ENCODE results near the gene FAM151A. TPM values are rescaled to one million over a fixed set of nuclear protein-coding genes. Genes with fewer than 3 reads are reported as not detected.

Gene FAM151A
- total and polyA plus RNA-seq, 2 of the 13 experiments (the other 11 are each of a cell fraction or from before 2014, with no cell fraction given): 0.29 to 3.6 TPM

- TF ChIP-seq, protein P1, sequence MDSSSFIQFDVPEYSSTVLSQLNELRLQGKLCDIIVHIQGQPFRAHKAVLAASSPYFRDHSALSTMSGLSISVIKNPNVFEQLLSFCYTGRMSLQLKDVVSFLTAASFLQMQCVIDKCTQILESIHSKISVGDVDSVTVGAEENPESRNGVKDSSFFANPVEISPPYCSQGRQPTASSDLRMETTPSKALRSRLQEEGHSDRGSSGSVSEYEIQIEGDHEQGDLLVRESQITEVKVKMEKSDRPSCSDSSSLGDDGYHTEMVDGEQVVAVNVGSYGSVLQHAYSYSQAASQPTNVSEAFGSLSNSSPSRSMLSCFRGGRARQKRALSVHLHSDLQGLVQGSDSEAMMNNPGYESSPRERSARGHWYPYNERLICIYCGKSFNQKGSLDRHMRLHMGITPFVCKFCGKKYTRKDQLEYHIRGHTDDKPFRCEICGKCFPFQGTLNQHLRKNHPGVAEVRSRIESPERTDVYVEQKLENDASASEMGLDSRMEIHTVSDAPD (CRISPR knock-in tag; IDR thresholded peaks at IDR 0.05): no peak
- TF ChIP-seq MIER2 (CRISPR knock-in tag; IDR thresholded peaks at IDR 0.05): no peak
- TF ChIP-seq, protein P2, sequence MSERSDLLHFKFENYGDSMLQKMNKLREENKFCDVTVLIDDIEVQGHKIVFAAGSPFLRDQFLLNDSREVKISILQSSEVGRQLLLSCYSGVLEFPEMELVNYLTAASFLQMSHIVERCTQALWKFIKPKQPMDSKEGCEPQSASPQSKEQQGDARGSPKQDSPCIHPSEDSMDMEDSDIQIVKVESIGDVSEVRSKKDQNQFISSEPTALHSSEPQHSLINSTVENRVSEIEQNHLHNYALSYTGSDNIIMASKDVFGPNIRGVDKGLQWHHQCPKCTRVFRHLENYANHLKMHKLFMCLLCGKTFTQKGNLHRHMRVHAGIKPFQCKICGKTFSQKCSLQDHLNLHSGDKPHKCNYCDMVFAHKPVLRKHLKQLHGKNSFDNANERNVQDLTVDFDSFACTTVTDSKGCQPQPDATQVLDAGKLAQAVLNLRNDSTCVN (CRISPR knock-in tag; IDR thresholded peaks at IDR 0.05; ENCODE audit: borderline replicate concordance): no peak
- H3K36me3 ChIP-seq (replicated peaks in 1 of 2; ENCODE audit: control insufficient read depth in 1 of 2, insufficient read depth in 2 of 2, low read length in 2 of 2): no peaks in the 10 kb centered on the region
- no peak for FAIRE-seq
- H3K4me1 ChIP-seq (ENCODE audit: insufficient read depth, low read length): peaks cover 39% of the 10 kb centered on the region
- no peak overlapping the region for H3K27ac ChIP-seq (ENCODE audit: extremely low read length, insufficient read depth, low read length)
- no peak overlapping the region for H3K4me2 ChIP-seq (ENCODE audit: low read depth, low read length)
- ChIA-PET POLR2A (no interaction called here), CTCF (ENCODE audit: low intra/inter-chr PET ratio, low total read pairs) (no interaction called here)
- H4K20me1 ChIP-seq (ENCODE audit: insufficient read depth, low read length): no peaks in the 10 kb centered on the region
- DNase-seq (ENCODE audit: low spot score): no peak
- intact Hi-C loops (cut with micrococcal nuclease; ENCODE audit: unreplicated experiment) (no loop called here), in situ Hi-C loops (cut with HindIII; ENCODE audit: extremely low pct_ligation_motif_present, low pct_unique_long_range_greater_than_20kb) (no loop called here)
- no peaks in the 10 kb centered on the region for H3K79me2 ChIP-seq (ENCODE audit: insufficient read depth, low read length)
- no peak for ATAC-seq
- H3K4me3 ChIP-seq (replicated peaks in 1 of 3; ENCODE audit: insufficient read depth in 1 of 3, low read depth in 2 of 3, low read length in 3 of 3): no peak overlapping the region
- H3K9me3 ChIP-seq (ENCODE audit: low read length): peaks cover 16% of the 10 kb centered on the region
- no peak overlapping the region for H2AFZ ChIP-seq (ENCODE audit: low read length)
- H3K27me3 ChIP-seq (ENCODE audit: control insufficient read depth in 1 of 2, insufficient read depth in 2 of 2, low read length in 2 of 2): no peaks in the 10 kb centered on the region
- BruUV-seq (replicated peaks): no TSS peak
- 80% methylated on average over 5 of the region's 7 CpGs for WGBS (ENCODE audit: low lambda C conversion rate)
- no peak overlapping the region for H3K9ac ChIP-seq (ENCODE audit: insufficient read depth, low read depth, low read length)
Observed at GRCh38 chr1:54645806-54646676, 22.7 kb upstream of the FAM151A start.

DNA sequence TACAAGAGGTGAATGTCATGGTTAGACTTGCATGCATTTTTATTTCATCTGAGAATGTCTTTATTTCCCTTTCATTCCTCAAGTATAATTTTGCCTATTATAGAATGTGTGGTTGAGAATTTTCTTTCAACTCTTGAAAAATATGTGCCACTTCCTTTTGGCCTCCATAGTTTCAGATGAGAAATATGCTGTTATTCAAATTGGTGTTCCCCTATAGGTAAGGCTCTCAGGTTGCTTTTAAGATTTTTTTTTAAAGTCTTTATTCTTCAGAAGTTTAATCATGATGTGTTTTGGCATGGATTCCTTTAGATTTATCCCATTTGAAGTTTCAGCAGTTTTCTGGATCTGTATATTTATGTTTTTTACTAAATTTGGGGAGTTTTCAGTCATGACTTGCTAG lies 20.4 kb upstream of the FAM151A start:
- no TSS peak for BruUV-seq (replicated peaks)
- intact Hi-C loops (cut with micrococcal nuclease; ENCODE audit: unreplicated experiment): no loop called here
- Histone ChIP-seq H3K27ac (ENCODE audit: extremely low read length, insufficient read depth, low read length) (no peak overlapping the region), H3K4me2 (ENCODE audit: low read depth, low read length) (no peak overlapping the region), H3K79me2 (ENCODE audit: insufficient read depth, low read length) (no peaks in the 10 kb centered on the region), H3K4me1 (ENCODE audit: insufficient read depth, low read length) (peaks cover 39% of the 10 kb centered on the region), H2AFZ (ENCODE audit: low read length) (no peak overlapping the region), H3K4me3 (replicated peaks in 1 of 3; ENCODE audit: insufficient read depth in 1 of 3, low read depth in 2 of 3, low read length in 3 of 3) (no peak overlapping the region), H3K27me3 (ENCODE audit: control insufficient read depth in 1 of 2, insufficient read depth in 2 of 2, low read length in 2 of 2) (no peaks in the 10 kb centered on the region; a peak in 1 of 5 replicates), H4K20me1 (ENCODE audit: insufficient read depth, low read length) (no peaks in the 10 kb centered on the region), H3K9ac (ENCODE audit: insufficient read depth, low read depth, low read length) (no peak overlapping the region), H3K9me3 (ENCODE audit: low read length) (peaks cover 16% of the 10 kb centered on the region), H3K36me3 (replicated peaks in 1 of 2; ENCODE audit: control insufficient read depth in 1 of 2, insufficient read depth in 2 of 2, low read length in 2 of 2) (no peaks in the 10 kb centered on the region)
- ATAC-seq: no peak
- ChIA-PET POLR2A (no interaction called here), CTCF (ENCODE audit: low intra/inter-chr PET ratio, low total read pairs) (no interaction called here)
- no peak for DNase-seq (ENCODE audit: low spot score)
- in situ Hi-C loops (cut with HindIII; ENCODE audit: extremely low pct_ligation_motif_present, low pct_unique_long_range_greater_than_20kb): no loop called here
- TF ChIP-seq ZNF317 (CRISPR knock-in tag; IDR thresholded peaks at IDR 0.05) (peak; percentile 99), KAT7 (CRISPR knock-in tag; IDR thresholded peaks at IDR 0.05; ENCODE audit: borderline replicate concordance) (no peak)
- no peak for FAIRE-seq

Data from HepG2 (cell line).